Activated CD4-positive, alpha-beta T cell treated with anti-CD3 and anti-CD28 coated beads, Interleukin-2, amount 10 ng/mL, durations not matched to agents 7 days and 5 days (primary cell): ENCODE measurements around the gene ATOX1. TPM values are rescaled to one million over a fixed set of nuclear protein-coding genes. Genes with fewer than 3 reads are reported as not detected.

Experiments used
- CTCF ChIA-PET: fragments of 350-600 bp; sonication (Branson Sonifier 250); formaldehyde crosslinking; loops from one replicate; lab custom pipeline; 2021; ENCODE audit warnings: antibody characterized with exemption; lab: Charles Lee
- POLR2A ChIA-PET: fragments of 350-600 bp; sonication (Branson Sonifier 250); formaldehyde crosslinking; loops from one replicate; lab custom pipeline; 2021; ENCODE audit warnings: antibody characterized with exemption; lab: Charles Lee
- DNase-seq: peaks from one replicate; pipeline ENCODE4 v3.0.0-alpha.2; 2020
- H3K27ac Mint-ChIP-seq: one replicate; pipeline ENCODE4 v1.8.0; 2021; ENCODE audit warnings: mild to moderate bottlenecking, moderate library complexity, mixed read lengths
- H3K27me3 Mint-ChIP-seq: one replicate; pipeline ENCODE4 v1.8.0; 2021; ENCODE audit warnings: mixed read lengths
- H3K36me3 Mint-ChIP-seq: one replicate; pipeline ENCODE4 v1.8.0; 2021; ENCODE audit warnings: low read depth, mixed read lengths
- H3K4me1 Mint-ChIP-seq: one replicate; pipeline ENCODE4 v1.8.0; 2021; ENCODE audit warnings: mixed read lengths
- H3K4me3 Mint-ChIP-seq: one replicate; pipeline ENCODE4 v1.8.0; 2021; ENCODE audit warnings: mild to moderate bottlenecking, moderate library complexity, mixed read lengths
- H3K9me3 Mint-ChIP-seq: one replicate; pipeline ENCODE4 v1.8.0; 2021; ENCODE audit warnings: mixed read lengths
- total RNA-seq, 2 experiments: library from RNA; stranded (reverse); gene quantifications; one replicate each; pipeline ENCODE4 v1.2.3, GENCODE V29; 2021

ATOX1 gene
- total RNA-seq, 2 experiments from 2014 or later = 46.9 to 48.1 TPM

DNA sequence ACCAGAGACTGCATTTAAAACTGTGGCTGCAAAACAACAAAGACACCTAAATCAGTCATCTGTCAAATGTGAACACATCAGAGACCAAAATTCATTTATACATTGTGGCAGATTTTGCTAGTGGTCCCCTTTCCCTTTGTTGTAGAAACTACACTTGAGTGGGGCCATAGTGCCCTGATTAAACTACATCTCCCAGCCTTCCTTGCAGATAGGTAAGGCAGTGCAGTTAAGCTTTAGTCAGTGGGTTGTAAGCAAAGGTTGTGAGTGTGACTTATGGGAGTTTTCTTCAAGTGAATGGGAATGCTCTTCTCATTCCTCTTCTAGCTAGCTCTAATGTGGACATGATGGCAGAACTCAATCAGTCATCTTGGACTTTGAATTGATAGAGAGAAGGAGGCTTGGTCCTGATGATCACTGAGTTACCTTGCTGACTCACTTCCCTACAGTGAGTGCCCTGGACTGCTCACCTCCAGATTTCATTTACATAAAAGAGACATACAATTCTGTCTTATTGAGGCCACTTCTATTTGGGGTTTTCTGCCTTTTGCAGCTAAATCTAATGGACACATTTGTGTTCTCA is 36.5 kb downstream of the ATOX1 start:
- Mint-ChIP-seq H3K4me3 (no peak overlapping the region), H3K27ac (no peak overlapping the region), H3K9me3 (no peaks in the 10 kb centered on the region), H3K27me3 (no peaks in the 10 kb centered on the region), H3K4me1 (no peaks in the 10 kb centered on the region), H3K36me3 (no peaks in the 10 kb centered on the region)
- POLR2A ChIA-PET = no interaction called here
- CTCF ChIA-PET = interaction anchor here (1.0 to 1.7 kb wide), 2 partner anchors 16 to 18 kb away, joined by 3 read pairs; no protein-coding TSS in a partner anchor
- DNase-seq = no peak

DNA sequence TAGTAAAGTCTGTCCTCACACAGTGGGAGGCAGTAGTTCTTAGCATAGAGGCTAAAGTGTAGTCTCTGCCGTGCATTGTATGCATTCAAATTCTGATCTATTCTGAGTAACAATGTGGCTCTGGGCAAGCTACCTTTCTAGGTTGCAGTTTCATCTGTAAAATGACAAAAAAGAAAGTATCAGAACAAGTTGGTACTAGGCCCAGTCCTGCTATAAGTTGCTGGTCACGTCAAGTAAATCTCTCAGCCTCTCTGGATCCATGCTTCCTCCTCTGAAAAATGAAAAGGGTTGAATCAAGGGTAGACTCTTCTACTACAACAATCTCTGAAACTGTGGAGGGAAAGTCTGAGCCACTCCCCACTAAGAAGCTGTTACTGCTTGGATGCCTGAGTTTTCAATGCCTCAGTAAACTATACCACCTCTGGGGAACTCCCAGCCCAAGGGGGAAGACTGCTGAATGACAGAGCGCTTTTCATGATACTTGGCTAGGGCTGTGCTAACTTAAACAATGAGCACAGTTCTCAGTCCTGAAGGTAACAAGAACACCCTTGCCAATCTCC is 37.3 kb downstream of the ATOX1 start:
- Mint-ChIP-seq H3K4me3 (no peak overlapping the region), H3K9me3 (no peaks in the 10 kb centered on the region), H3K4me1 (no peaks in the 10 kb centered on the region), H3K36me3 (no peaks in the 10 kb centered on the region), H3K27me3 (no peaks in the 10 kb centered on the region), H3K27ac (peak overlapping the region; percentile 36)
- no peak for DNase-seq
- ChIA-PET POLR2A (no interaction called here), CTCF (interaction anchor here (0.7 to 1.9 kb wide), 4 partner anchors 16 to 50 kb away, joined by 3 to 7 read pairs (median 3); no protein-coding TSS in a partner anchor)

DNA sequence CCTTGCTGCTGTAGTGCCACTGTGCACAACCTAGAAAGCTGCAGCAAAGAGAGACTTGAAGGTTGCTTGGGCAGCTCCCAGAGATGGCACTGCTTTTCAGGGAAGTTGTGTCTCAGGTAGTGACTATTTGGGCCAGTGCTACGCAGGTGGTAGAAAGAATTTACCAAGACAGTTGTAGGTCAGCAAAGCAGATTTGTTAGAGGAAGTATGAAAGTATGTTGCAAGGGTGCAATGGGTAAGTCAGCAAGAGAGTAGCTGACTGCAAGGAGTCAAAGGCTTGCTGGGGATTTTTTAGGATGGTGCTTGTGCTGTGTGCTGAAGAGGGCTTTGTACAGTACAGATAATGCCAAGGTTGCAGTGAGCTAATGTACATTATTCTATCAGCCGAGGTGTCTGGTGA is 38.2 kb downstream of the ATOX1 start:
- CTCF ChIA-PET = interaction anchor here (0.9 to 1.9 kb wide), 3 partner anchors 25 to 51 kb away, joined by 3 to 7 read pairs (median 3); no protein-coding TSS in a partner anchor
- no peak overlapping the region for H3K4me3 Mint-ChIP-seq
- no peaks in the 10 kb centered on the region for H3K4me1 Mint-ChIP-seq
- no peaks in the 10 kb centered on the region for H3K9me3 Mint-ChIP-seq
- POLR2A ChIA-PET = no interaction called here
- no peak for DNase-seq
- H3K27me3 Mint-ChIP-seq = no peaks in the 10 kb centered on the region
- no peak overlapping the region for H3K27ac Mint-ChIP-seq
- no peaks in the 10 kb centered on the region for H3K36me3 Mint-ChIP-seq

DNA sequence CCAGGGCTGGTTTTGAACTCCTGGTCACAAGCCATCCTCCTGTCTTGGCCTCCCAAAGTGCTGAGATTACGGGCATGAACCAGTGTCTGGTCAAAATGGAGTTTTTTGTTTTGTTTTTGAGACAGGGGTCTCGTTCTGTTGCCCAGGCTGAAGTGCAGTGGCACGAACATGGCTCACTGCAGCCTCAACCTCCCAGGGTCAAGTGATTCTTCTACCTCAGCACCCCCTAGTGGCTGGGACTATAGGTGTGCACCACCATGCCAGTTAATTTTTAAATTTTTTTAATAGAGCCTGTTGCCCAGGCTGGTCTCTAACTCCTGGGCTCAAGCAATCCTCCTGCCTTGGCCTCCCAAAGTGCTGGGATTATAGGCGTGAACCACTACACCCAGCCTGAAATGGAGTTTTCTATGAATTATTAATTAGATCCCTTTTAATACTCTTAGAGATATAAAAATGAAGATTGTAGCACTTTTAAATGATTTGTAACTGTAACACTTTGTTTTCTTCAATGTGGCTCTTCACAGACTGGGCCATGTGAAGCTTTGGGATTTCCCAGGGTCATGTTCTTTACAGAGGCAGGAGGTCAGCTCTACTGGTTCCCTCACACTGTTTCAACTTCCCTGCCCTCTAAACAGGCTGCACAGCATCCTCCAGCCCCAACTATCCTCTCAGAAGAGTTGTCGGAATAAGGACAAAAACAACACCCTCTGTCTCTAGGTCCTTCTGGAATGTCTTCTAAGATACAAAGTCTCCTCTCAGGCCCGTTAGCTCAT is 39.0 kb downstream of the ATOX1 start:
- Mint-ChIP-seq H3K4me1 (no peaks in the 10 kb centered on the region), H3K27ac (no peak overlapping the region), H3K36me3 (no peaks in the 10 kb centered on the region), H3K4me3 (no peak overlapping the region), H3K9me3 (no peaks in the 10 kb centered on the region), H3K27me3 (no peaks in the 10 kb centered on the region)
- peak; percentile 36 for DNase-seq
- CTCF ChIA-PET = interaction anchor here (0.9 to 1.9 kb wide), 4 partner anchors 20 to 52 kb away, joined by 3 to 7 read pairs (median 3); no protein-coding TSS in a partner anchor
- POLR2A ChIA-PET = no interaction called here

DNA sequence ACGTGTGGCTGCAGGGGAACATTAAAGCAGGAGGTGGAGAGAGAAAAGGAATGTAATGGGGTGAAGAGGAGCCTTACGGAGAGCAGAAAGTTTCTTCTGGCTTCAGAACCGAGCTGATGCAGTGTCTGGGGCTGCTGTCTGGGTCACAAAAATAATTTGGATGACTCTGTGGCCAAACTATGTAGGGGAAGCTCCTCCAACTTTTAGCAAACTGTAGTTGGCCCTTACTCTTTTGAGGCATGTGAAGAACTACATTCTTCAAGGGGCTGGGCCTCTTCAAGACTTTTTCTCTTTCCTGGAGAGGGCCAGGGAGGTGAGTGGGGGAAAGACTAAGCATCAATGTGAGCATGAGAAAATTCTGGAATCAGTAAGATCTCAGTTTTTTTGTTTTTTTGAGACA is 39.8 kb downstream of the ATOX1 start:
- no peak for DNase-seq
- POLR2A ChIA-PET = interaction anchor here (0.6 to 0.7 kb wide), 2 partner anchors 16 to 33 kb away, joined by 3 read pairs; no protein-coding TSS in a partner anchor
- Mint-ChIP-seq H3K4me3 (no peak overlapping the region), H3K36me3 (no peaks in the 10 kb centered on the region), H3K27ac (no peak overlapping the region), H3K27me3 (no peaks in the 10 kb centered on the region), H3K9me3 (no peaks in the 10 kb centered on the region), H3K4me1 (no peaks in the 10 kb centered on the region)
- CTCF ChIA-PET = interaction anchor here (1.0 to 1.3 kb wide), 2 partner anchors 19 to 56 kb away, joined by 3 read pairs; no protein-coding TSS in a partner anchor

DNA sequence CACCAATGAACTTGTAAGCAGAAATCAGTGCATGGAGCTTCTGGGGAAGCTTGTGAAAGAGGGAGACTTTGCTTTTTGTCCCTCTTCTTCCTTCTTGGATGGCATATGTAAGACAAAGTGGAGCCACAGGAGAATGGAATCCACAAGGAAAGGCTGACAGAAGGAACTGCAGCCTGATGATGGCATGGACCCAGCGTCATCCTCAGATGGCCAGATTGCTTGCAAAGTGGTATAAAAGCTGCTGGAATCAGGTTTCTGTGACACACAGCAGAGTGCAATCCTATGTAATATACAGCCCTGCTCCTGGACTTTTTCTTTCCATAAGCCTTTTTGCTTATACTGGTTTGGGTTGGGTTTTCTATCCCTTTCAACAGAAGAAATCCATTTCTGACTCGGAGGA is 40.3 kb downstream of the ATOX1 start:
- ChIA-PET POLR2A (interaction anchor here (0.6 to 0.7 kb wide), 2 partner anchors 17 to 34 kb away, joined by 3 read pairs; no protein-coding TSS in a partner anchor), CTCF (interaction anchor here (1.0 to 1.3 kb wide), 2 partner anchors 19 to 55 kb away, joined by 3 read pairs; no protein-coding TSS in a partner anchor)
- Mint-ChIP-seq H3K4me1 (no peaks in the 10 kb centered on the region), H3K9me3 (no peaks in the 10 kb centered on the region), H3K36me3 (no peaks in the 10 kb centered on the region), H3K27ac (no peak overlapping the region), H3K27me3 (no peaks in the 10 kb centered on the region), H3K4me3 (no peak overlapping the region)
- no peak for DNase-seq

DNA sequence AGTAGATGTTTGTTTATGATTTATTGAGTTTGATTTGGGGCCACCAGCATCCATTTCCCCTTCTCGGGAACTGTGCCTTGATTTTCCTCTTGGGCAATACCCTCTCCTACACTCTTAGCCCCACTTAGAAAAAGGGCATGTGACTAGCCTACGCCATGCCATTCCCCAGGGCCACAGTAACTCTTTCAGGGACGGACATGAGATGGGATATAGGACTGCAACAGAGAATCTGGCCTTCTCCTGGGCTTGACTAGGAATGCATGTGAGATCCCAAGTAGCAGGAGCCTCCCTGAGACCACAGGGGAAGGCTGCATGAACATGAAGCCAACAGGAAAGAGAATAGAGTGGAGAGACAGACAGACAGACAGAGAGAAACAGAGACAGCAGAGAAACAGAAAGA is 41.0 kb downstream of the ATOX1 start:
- Mint-ChIP-seq H3K4me1 (no peaks in the 10 kb centered on the region), H3K27me3 (peaks cover 5% of the 10 kb centered on the region), H3K36me3 (no peaks in the 10 kb centered on the region), H3K27ac (no peak overlapping the region), H3K9me3 (no peaks in the 10 kb centered on the region), H3K4me3 (no peak overlapping the region)
- DNase-seq = no peak
- ChIA-PET CTCF (no interaction called here), POLR2A (no interaction called here)

DNA sequence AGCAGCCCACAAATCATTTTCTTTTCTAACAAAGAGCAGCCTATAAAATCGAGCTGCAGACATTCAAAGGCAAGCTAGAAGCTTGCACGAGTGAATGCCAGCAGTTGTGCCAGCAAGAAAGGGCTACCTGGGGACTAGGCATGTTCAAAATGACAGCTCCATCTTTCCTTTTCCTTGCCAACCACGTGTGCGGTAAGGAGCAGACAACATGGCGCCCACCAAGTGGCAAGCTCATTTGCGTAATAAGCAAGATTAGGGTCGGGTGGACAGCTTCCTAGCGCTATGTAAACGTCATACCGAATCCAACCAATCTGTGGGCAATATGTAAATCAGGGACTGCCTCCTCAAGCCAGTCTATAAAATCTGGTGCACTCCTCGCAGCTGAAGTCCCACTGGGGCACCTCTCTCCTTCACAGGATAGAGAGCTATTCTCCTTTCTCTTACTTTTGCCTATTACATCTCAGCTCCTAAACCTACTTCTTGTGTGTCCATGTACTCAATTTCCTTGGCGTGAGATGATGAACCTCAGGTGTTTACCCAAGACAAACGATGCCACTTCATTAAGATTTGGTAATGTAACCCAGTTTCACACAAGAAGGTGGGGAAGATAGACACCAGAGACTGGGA is 49.2 kb downstream of the ATOX1 start:
- no peak overlapping the region for H3K27ac Mint-ChIP-seq
- no peaks in the 10 kb centered on the region for H3K9me3 Mint-ChIP-seq
- no peak for DNase-seq
- POLR2A ChIA-PET = no interaction called here
- no peak overlapping the region for H3K4me3 Mint-ChIP-seq
- H3K27me3 Mint-ChIP-seq = peaks cover 32% of the 10 kb centered on the region
- H3K4me1 Mint-ChIP-seq = no peaks in the 10 kb centered on the region
- no peaks in the 10 kb centered on the region for H3K36me3 Mint-ChIP-seq
- CTCF ChIA-PET = interaction anchor here (0.6 kb wide), 1 partner anchor 14 kb away, joined by 3 read pairs; no protein-coding TSS in a partner anchor

DNA sequence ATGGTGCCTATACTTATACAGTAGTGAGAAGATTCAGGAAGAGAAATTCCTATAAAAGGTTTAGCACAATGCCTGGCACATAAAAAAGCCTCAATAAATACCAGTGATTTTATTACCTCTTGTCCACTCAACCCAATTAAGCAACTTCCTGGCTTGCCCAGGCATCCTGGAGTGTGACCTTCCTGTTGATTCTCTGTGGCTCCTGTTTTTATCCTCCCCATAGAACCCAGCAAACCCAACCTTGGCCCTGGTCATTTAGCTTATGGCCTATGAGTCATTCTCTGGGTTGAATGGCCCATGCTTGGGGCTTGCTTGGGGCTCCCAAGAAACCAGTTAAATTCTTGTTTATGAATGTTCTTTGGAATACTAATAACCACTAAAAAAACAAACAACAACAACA is 50.3 kb downstream of the ATOX1 start:
- ChIA-PET POLR2A (no interaction called here), CTCF (no interaction called here)
- H3K4me1 Mint-ChIP-seq = no peaks in the 10 kb centered on the region
- DNase-seq = no peak
- H3K9me3 Mint-ChIP-seq = no peaks in the 10 kb centered on the region
- H3K27me3 Mint-ChIP-seq = peaks cover 32% of the 10 kb centered on the region
- no peak overlapping the region for H3K4me3 Mint-ChIP-seq
- no peak overlapping the region for H3K27ac Mint-ChIP-seq
- H3K36me3 Mint-ChIP-seq = no peaks in the 10 kb centered on the region

DNA sequence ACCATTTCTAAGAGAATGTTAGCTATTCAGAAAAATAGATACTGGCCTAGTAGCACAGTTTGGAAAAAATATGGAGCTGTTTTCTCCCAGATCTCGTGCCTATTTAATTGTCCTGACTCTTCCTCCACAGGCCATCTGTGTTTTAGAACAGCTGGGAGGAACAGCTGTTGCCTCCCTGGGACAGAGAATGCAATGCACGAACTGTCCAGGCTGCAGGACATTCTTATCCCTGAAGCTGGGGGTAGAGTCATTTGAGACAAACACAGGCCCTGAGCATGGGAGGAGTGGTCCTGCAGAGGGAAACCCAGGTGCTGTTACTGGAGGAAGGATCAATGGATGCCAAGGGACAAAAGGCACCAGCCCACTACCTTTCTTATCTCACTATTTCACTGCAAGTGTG is 50.9 kb downstream of the ATOX1 start:
- H3K9me3 Mint-ChIP-seq = no peaks in the 10 kb centered on the region
- peaks cover 28% of the 10 kb centered on the region for H3K27me3 Mint-ChIP-seq
- H3K4me1 Mint-ChIP-seq = no peaks in the 10 kb centered on the region
- CTCF ChIA-PET = no interaction called here
- no peak overlapping the region for H3K4me3 Mint-ChIP-seq
- H3K27ac Mint-ChIP-seq = no peak overlapping the region
- DNase-seq = no peak
- no peaks in the 10 kb centered on the region for H3K36me3 Mint-ChIP-seq
- POLR2A ChIA-PET = interaction anchor here (0.6 kb wide), 1 partner anchor 217 kb away, joined by 6 read pairs; no protein-coding TSS in a partner anchor

DNA sequence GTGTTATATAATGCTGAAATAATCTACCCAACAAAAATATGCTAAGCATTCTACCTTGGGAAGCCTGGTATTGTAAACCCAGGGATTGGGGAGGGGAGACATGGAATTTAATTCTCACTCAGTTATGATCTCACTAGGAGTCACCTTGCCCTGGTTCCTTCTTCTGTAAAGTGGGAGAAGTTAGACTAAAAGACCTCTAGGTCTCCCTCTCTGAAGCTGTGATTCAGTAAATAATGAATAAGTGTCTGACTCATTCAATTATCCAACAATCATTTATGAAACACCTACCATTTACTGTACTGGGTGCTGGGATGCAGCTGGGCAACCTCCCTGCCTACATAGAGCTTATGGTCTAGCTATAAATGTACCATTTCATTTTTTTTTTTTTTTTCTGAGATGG is 51.5 kb downstream of the ATOX1 start:
- no peaks in the 10 kb centered on the region for H3K4me1 Mint-ChIP-seq
- no peak for DNase-seq
- H3K27me3 Mint-ChIP-seq = peaks cover 22% of the 10 kb centered on the region
- no peaks in the 10 kb centered on the region for H3K36me3 Mint-ChIP-seq
- H3K9me3 Mint-ChIP-seq = no peaks in the 10 kb centered on the region
- CTCF ChIA-PET = interaction anchor here (0.6 kb wide), 1 partner anchor 923 kb away, joined by 3 read pairs; no protein-coding TSS in a partner anchor
- POLR2A ChIA-PET = interaction anchor here (0.6 kb wide), 1 partner anchor 216 kb away, joined by 6 read pairs; no protein-coding TSS in a partner anchor
- H3K4me3 Mint-ChIP-seq = no peak overlapping the region
- no peak overlapping the region for H3K27ac Mint-ChIP-seq

DNA sequence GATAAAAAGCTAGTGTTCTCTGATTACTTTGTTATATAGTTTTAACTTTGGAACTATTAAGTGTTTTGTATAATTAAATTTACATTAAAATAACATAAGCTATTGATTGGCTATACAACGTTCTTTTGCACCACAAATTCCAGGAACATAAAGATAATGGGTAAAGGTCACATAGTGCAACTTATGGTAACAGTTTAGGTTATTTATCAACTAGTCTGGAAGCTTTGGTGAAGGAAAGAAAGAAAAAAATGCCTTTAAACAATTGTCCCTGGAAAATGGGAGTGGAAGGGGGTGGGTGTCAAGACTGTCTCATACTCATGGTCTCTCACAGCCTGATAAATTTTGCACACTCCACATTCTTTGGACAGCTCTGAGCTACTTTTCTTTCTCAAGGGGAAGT is 54.7 kb downstream of the ATOX1 start:
- CTCF ChIA-PET = interaction anchor here (1.0 to 1.3 kb wide), 2 partner anchors 10 to 17 kb away, joined by 3 read pairs; no protein-coding TSS in a partner anchor
- no peaks in the 10 kb centered on the region for H3K36me3 Mint-ChIP-seq
- H3K27me3 Mint-ChIP-seq = peaks cover 4% of the 10 kb centered on the region
- POLR2A ChIA-PET = no interaction called here
- no peak overlapping the region for H3K4me3 Mint-ChIP-seq
- H3K27ac Mint-ChIP-seq = no peak overlapping the region
- no peak for DNase-seq
- H3K4me1 Mint-ChIP-seq = no peaks in the 10 kb centered on the region
- no peaks in the 10 kb centered on the region for H3K9me3 Mint-ChIP-seq
